GM12892 (cell line): ENCODE measurements around the gene LMBR1.

ENCODE experiments used
- POLR2AphosphoS5 ChIP-seq: IDR thresholded peaks from 2 replicates; pipeline ENCODE4 v1.6.1; 2011; ENCODE audit warnings: low read depth, low read length, control low read depth
- TAF1 ChIP-seq: IDR thresholded peaks from 2 replicates; pipeline ENCODE4 v1.6.1; 2011; ENCODE audit warnings: low read depth, mild to moderate bottlenecking, control low read depth, low read length, borderline replicate concordance

DNA sequence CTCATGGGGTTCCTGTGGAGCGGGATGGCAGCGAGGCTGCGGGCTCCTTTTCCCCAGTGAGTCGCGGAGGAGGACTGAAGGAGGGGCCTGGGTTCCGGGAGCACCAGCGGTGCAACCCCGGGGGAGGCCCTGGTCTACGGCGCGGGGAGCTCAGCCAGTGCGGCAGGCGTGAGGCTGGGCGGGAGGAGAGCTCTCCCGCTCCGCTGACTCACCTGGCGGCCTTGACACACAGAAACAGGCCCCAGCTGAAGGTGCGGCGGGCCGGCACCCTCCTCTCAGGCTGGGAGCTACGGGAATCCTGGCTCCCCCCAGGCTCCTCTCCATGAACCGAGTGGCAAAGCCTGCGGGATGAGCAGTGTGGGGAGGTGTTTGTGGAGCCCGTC is 49.7 kb upstream of the LMBR1 start:
- TF ChIP-seq POLR2AphosphoS5 (no peak), TAF1 (no peak)
